T47D (cell line): ENCODE results near the gene ERN2.

ENCODE experiments used
- DNase-seq, 2 experiments: peaks; one replicate each; pipeline versions ENCODE4 v3.0.0 to v3.0.0-alpha.2; 2011 to 2012; ENCODE audit warnings: low read depth in 1 of 2, low spot score in 1 of 2
- JUND ChIP-seq: IDR thresholded peaks from 2 replicates; pipeline ENCODE4 v1.6.1; 2012; ENCODE audit warnings: low read depth
- in situ Hi-C: cut with HindIII; loops from 2 replicates; pipeline ENCODE4 v1.10.0; 2016; ENCODE audit warnings: low sequenced_read_pairs, low pct_unique_long_range_greater_than_20kb

The ERN2 gene

GRCh38 chr16:23670137-23670776, 42.8 kb downstream of the ERN2 start:
- in situ Hi-C loops: no loop called here
- TF ChIP-seq JUND: no peak
- no peak for DNase-seq

GRCh38 chr16:23668873-23669272, 44.1 kb downstream of the ERN2 start:
- no peak for TF ChIP-seq JUND
- in situ Hi-C loops: no loop called here
- DNase-seq: no peak

- TF ChIP-seq JUND: no peak
- in situ Hi-C loops: no loop called here
- DNase-seq: no peak
Observed at GRCh38 chr16:23668225-23668624, 44.8 kb downstream of the ERN2 start.

GRCh38 chr16:23667355-23667659, 45.7 kb downstream of the ERN2 start:
- in situ Hi-C loops: no loop called here
- no peak for TF ChIP-seq JUND
- DNase-seq: no peak

- DNase-seq: no peak
- in situ Hi-C loops: no loop called here
- no peak for TF ChIP-seq JUND
Observed at GRCh38 chr16:23666571-23667354, 46.3 kb downstream of the ERN2 start.

GRCh38 chr16:23663918-23664317, 49.1 kb downstream of the ERN2 start:
- no peak for DNase-seq
- in situ Hi-C loops: no loop called here
- TF ChIP-seq JUND: no peak

- no peak for TF ChIP-seq JUND
- no peak for DNase-seq
- in situ Hi-C loops: no loop called here
Observed at GRCh38 chr16:23651943-23652468, 61.0 kb downstream of the ERN2 start.

- TF ChIP-seq JUND: no peak
- no peak for DNase-seq
- in situ Hi-C loops: no loop called here
Observed at GRCh38 chr16:23650674-23651416, 62.2 kb downstream of the ERN2 start.

- TF ChIP-seq JUND: no peak
- in situ Hi-C loops: no loop called here
- no peak for DNase-seq
Observed at GRCh38 chr16:23642246-23642774, 70.7 kb downstream of the ERN2 start.

- DNase-seq: peak; percentile 89 to 95
- in situ Hi-C loops: no loop called here
- TF ChIP-seq JUND: no peak
Observed at GRCh38 chr16:23640931-23641765, 71.9 kb downstream of the ERN2 start, which contains the start of the genes DCTN5 and PALB2. Gene DCTN5, plus strand, starts transcription at chr16:23641466. Its CDS starts 77 bp downstream, at chr16:23641543. Gene PALB2, minus strand, starts transcription at chr16:23641310. Its CDS starts 153 bp downstream, at chr16:23641157.

- in situ Hi-C loops: no loop called here
- TF ChIP-seq JUND: no peak
- no peak for DNase-seq
Observed at GRCh38 chr16:23640615-23640930, 72.4 kb downstream of the ERN2 start.
